Fibroblast of lung (primary cell): ENCODE measurements around the gene TMC1.

Experiments used
- CTCF ChIP-seq, 2 donors: IDR thresholded peaks in 1 of 2; conservative IDR thresholded peaks in 1 of 2; 1 replicate in 1 of 2; 2 replicates in 1 of 2; pipeline ENCODE4 v1.5.1; 2011 to 2012; ENCODE audit warnings: low read length in 2 of 2, control low read depth in 1 of 2, inconsistent platforms in 1 of 2, low read depth in 1 of 2, mild to moderate bottlenecking in 1 of 2
- EZH2 ChIP-seq: IDR thresholded peaks from 2 replicates; pipeline ENCODE4 v1.5.1; 2012; ENCODE audit warnings: low read length, control low read depth, mild to moderate bottlenecking; ENCODE audit errors: missing control alignments

GRCh38 chr9:72480921-72481320, 40.5 kb upstream of the TMC1 start:
- TF ChIP-seq CTCF (conservative IDR thresholded peaks at IDR 0.05 in 1 of 2, IDR thresholded peaks at IDR 0.05 in 1 of 2; ENCODE audit: low read depth in 1 of 2, low read length in 2 of 2), result no peak
- no peak for TF ChIP-seq EZH2
